Stomach (tissue), 9 donors: ENCODE data around the gene PTPRJ. TPM values are rescaled to one million over a fixed set of nuclear protein-coding genes. Genes with fewer than 3 reads are reported as not detected.

Experiments
- DNase-seq, 2 donors: peaks; one replicate each; pipeline versions ENCODE4 v3.0.0 to v3.0.0-alpha.2; 2013 to 2019
- H3K27ac ChIP-seq, 5 donors: fragments of 200-600 bp in 4 of 5; sonication (generic) in 4 of 5; one replicate each; pipeline ENCODE4 v1.5.1; 2013 to 2019; ENCODE audit warnings: mild to moderate bottlenecking in 1 of 5, moderate library complexity in 1 of 5
- H3K27me3 ChIP-seq, 3 donors: fragments of 200-600 bp; sonication (generic); one replicate each; pipeline ENCODE4 v1.5.1; 2017 to 2019; ENCODE audit warnings: mixed run types in 1 of 3
- H3K36me3 ChIP-seq, 4 donors: fragments of 200-600 bp; sonication (generic); 1 replicate in 3 of 4; 2 replicates in 1 of 4; pipeline ENCODE4 v1.5.1; 2016 to 2019
- H3K4me1 ChIP-seq, 4 donors: fragments of 200-600 bp; sonication (generic); one replicate each; pipeline ENCODE4 v1.5.1; 2016 to 2019
- H3K4me3 ChIP-seq, 4 donors: fragments of 200-600 bp; sonication (generic) in 3 of 4; one replicate each; pipeline ENCODE4 v1.5.1; 2016 to 2019; ENCODE audit warnings: mild to moderate bottlenecking in 1 of 4
- H3K9me3 ChIP-seq, 4 donors: fragments of 200-600 bp; sonication (generic); one replicate each; pipeline ENCODE4 v1.5.1; 2016 to 2019
- EP300 ChIP-seq: sonication (generic); formaldehyde crosslinking; IDR thresholded peaks from one replicate; pipeline ENCODE4 v1.6.1; 2017; ENCODE audit warnings: antibody characterized with exemption
- POLR2A ChIP-seq, 4 donors: fragments of 450-650 bp; IDR thresholded peaks; one replicate each; pipeline ENCODE4 v1.6.1; 2016; ENCODE audit warnings: antibody characterized with exemption in 4 of 4, control low read depth in 2 of 4, mild to moderate bottlenecking in 1 of 4, moderate library complexity in 1 of 4
- POLR2AphosphoS5 ChIP-seq, 3 donors: sonication (generic); formaldehyde crosslinking; IDR thresholded peaks; one replicate each; pipeline ENCODE4 v1.6.1; 2016; ENCODE audit warnings: antibody characterized with exemption in 3 of 3
- WGBS, 5 donors: extraction: QIAGEN DNeasy Blood & Tissue Kit in 3 of 5; methylation state at CpG; one replicate each; pipeline versions ENCODE4 v1.1.5 to v1.1.7; 2013 to 2018; 5-methylcytosine and 5-hydroxymethylcytosine counted together
- intact Hi-C: fragments of 100-400 bp; cut with DNase I; formaldehyde crosslinking; loops from one replicate; pipeline ENCODE4 v1.15.1; 2023; ENCODE audit warnings: low total_unique reads
- polyA plus RNA-seq, 3 donors: library from polyadenylated mRNA; stranded (reverse); fragments of 200-250 nt; gene quantifications; one replicate each; pipeline ENCODE4 v1.2.3, GENCODE V29; 2013
- total RNA-seq, 5 donors: library from RNA; depleted of rRNA; stranded (reverse); fragments of >200 nt; gene quantifications; one replicate each; pipeline versions ENCODE4 v1.1.0 to v1.2.3, GENCODE V29; 2014 to 2016
- TF ChIP-seq, protein P1 (sequence below), 7 experiments: fragments of 450-650 bp in 4 of 7; fragments of 200-600 bp in 3 of 7; sonication (generic) in 3 of 7; IDR thresholded peaks; one replicate each; pipeline ENCODE4 v1.5.1; 2016 to 2019; ENCODE audit warnings: antibody characterized with exemption in 7 of 7, control low read depth in 2 of 7, mild to moderate bottlenecking in 1 of 7
- donor health status: healthy with polysubstance abuse.
- donor health status: Bipolar disorder and iron deficiency.
- donor health status: healthy.

Gene PTPRJ
- total and polyA plus RNA-seq, 8 donors, result 2.6 to 351 (median 20.7) TPM

DNA sequence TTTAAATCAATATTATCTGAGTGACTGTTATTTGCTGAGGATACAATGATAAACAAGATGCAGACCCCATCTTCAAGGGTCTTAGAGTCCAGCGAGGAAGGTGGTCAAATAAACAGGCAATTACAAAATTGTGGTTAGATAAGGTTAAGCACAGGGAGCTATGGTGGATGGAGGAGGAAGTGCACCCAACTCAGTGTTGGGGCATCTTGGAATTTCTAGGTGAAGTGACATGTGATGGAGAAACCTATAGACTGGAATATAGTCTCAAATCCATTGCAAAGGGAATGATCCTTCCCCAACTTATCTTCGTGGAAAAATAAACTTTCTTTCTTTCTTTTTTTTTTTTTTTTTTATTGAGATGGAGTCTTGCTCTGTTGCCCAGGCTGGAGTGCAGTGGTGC is 3.4 kb upstream of the PTPRJ start:
- Histone ChIP-seq H3K36me3 (no peaks in the 10 kb centered on the region), H3K4me1 (peaks cover 16 to 35% (median 29%) of the 10 kb centered on the region in 4 donors), H3K9me3 (no peaks in the 10 kb centered on the region), H3K27me3 (no peaks in the 10 kb centered on the region), H3K27ac (no peak overlapping the region), H3K4me3 (no peak overlapping the region)
- no peak for DNase-seq
- TF ChIP-seq EP300 (no peak), POLR2AphosphoS5 (IDR thresholded peaks at IDR 0.05) (no peak), POLR2A (IDR thresholded peaks at IDR 0.05) (no peak)
- TF ChIP-seq, protein P1, sequence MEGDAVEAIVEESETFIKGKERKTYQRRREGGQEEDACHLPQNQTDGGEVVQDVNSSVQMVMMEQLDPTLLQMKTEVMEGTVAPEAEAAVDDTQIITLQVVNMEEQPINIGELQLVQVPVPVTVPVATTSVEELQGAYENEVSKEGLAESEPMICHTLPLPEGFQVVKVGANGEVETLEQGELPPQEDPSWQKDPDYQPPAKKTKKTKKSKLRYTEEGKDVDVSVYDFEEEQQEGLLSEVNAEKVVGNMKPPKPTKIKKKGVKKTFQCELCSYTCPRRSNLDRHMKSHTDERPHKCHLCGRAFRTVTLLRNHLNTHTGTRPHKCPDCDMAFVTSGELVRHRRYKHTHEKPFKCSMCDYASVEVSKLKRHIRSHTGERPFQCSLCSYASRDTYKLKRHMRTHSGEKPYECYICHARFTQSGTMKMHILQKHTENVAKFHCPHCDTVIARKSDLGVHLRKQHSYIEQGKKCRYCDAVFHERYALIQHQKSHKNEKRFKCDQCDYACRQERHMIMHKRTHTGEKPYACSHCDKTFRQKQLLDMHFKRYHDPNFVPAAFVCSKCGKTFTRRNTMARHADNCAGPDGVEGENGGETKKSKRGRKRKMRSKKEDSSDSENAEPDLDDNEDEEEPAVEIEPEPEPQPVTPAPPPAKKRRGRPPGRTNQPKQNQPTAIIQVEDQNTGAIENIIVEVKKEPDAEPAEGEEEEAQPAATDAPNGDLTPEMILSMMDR (IDR thresholded peaks at IDR 0.05), result no peak
- 38 to 50% (median 41%) methylated on average over 2 of the region's 2 CpGs for WGBS, 5 donors
- intact Hi-C loops, result no loop called here

DNA sequence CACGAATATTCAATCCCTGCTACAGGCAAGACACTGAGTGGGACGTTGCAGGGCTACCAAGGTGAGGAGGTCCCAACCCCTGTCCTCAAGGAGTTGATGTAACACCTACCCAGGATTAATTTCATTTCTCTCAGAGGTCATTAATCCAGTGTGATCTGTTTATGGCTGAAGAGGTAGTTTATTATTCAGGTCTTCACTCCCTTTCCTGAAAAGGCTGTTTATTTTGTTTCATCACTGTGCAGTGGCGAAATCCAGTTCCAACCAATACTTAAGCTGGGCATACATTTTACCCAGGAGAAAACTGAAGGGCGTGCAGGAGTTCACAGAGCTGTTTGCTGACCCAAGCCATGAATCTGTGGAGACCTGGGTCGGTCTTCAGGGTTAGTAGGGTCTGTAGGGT is 2.7 kb upstream of the PTPRJ start:
- no peaks in the 10 kb centered on the region for H3K36me3 ChIP-seq
- H3K27ac ChIP-seq, result no peak overlapping the region
- H3K9me3 ChIP-seq, result no peaks in the 10 kb centered on the region
- intact Hi-C loops, result no loop called here
- peaks cover 23 to 42% (median 34%) of the 10 kb centered on the region in 4 donors for H3K4me1 ChIP-seq
- H3K27me3 ChIP-seq, result no peaks in the 10 kb centered on the region
- DNase-seq, result no peak
- WGBS, 5 donors, result 65 to 78% (median 74%) methylated on average over 5 of the region's 5 CpGs
- TF ChIP-seq POLR2AphosphoS5 (IDR thresholded peaks at IDR 0.05) (no peak), POLR2A (IDR thresholded peaks at IDR 0.05) (no peak), EP300 (no peak)
- TF ChIP-seq, protein P1 (IDR thresholded peaks at IDR 0.05), result no peak
- H3K4me3 ChIP-seq, result no peak overlapping the region

DNA sequence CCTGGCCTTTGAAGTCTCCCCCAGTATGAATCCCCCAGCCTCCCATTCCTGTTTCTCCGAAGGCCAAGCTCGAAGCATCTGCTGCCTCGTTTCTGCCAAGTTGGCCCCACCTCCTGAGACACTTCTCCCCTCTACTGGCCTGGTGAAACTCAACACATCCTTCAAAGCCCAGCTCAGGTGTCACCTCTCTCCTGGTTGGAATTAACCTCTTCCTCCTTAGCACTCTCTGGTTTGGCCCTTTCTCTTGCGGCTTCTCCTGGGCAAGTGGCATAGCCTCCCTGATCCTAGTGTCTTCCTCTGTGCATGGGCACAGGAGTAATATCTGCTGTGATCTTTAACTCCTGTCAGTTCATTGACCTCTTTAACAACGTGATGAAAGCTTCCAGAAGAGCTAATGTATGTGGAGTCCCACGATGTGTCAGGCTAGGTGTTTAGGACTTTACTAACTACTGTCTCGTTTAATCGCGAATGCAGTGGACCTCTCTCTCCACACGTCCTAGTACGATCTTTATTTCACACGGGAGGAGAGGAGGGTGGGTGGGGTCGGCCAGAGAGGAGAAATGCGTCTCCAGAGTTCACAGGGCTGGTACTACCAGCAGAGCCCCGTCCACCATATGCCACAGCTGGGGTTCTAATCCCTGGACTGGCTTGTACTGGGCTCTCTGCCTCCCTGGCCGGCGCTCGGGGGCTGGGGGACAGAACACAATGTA is 826 bp upstream of the PTPRJ start:
- Histone ChIP-seq H3K27ac (peak overlapping the region; percentile 88 to 95 (median 90)), H3K4me3 (peak overlapping the region; percentile 81 to 90 (median 85)), H3K9me3 (no peaks in the 10 kb centered on the region), H3K36me3 (no peaks in the 10 kb centered on the region), H3K27me3 (no peaks in the 10 kb centered on the region), H3K4me1 (peaks cover 23 to 50% (median 44%) of the 10 kb centered on the region in 4 donors)
- DNase-seq, result peak in 1 of 2 donors; percentile 56
- WGBS, 5 donors, result 32 to 43% (median 38%) methylated on average over 13 to 18 of the region's 18 CpGs
- TF ChIP-seq, protein P1 (IDR thresholded peaks at IDR 0.05), result no peak
- TF ChIP-seq EP300 (no peak), POLR2AphosphoS5 (IDR thresholded peaks at IDR 0.05) (no peak), POLR2A (IDR thresholded peaks at IDR 0.05) (no peak)
- intact Hi-C loops, result no loop called here

DNA sequence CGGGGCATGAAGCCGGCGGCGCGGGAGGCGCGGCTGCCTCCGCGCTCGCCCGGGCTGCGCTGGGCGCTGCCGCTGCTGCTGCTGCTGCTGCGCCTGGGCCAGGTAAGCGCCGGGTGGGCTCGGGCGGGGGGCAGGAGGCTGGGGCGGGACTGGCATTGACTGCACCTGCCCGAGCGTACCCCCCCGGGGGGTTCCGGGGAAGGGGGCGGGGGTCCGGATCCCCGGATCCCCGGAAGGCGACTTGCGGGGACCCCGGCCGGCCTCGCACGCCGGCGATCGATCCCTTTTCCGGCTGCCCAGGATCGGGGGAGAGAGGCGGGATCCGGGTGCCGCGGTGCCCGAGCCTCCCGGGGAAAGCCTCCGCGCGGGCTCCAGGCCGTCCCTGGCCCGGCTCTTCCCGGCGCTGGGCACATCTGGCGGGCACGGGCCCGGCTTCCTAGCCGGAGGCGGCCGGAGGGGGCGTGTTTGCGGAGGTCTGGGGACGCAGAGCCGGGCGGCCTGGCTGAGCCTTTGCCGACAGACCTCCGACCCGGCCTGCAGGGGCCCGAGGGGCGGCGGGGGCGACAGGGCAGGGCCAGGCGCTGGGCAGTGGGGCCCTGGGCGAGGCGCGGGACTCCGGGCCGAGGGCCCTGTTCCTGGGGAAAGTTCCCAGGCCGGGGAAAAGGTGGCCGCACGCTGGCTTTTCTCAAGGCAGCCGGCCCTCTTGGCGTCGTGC is 705 bp downstream of the PTPRJ start:
- WGBS, 5 donors, result 0 to 3% (median 1%) methylated on average over 9 to 80 of the region's 82 CpGs; no CpG with 5 or more reads in 1 of the 5 donors
- DNase-seq, result peak; percentile 65 to 82
- no peaks in the 10 kb centered on the region for H3K36me3 ChIP-seq
- peak overlapping the region; percentile 88 to 95 (median 90) for H3K27ac ChIP-seq
- no peaks in the 10 kb centered on the region for H3K9me3 ChIP-seq
- TF ChIP-seq POLR2A (IDR thresholded peaks at IDR 0.05), result no peak
- TF ChIP-seq, protein P1 (IDR thresholded peaks at IDR 0.05), result peak in 2 of 7 experiments; percentile 2 to 28
- TF ChIP-seq EP300, result no peak
- peaks cover 26 to 59% (median 52%) of the 10 kb centered on the region in 4 donors for H3K4me1 ChIP-seq
- peak overlapping the region; percentile 81 to 90 (median 85) for H3K4me3 ChIP-seq
- intact Hi-C loops, result no loop called here
- H3K27me3 ChIP-seq, result no peaks in the 10 kb centered on the region
